Measurements from ENCODE around the gene FXYD5.

GRCh38 chr19:35156673-35157014 lies 2.1 kb downstream of the FXYD5 start:
- TF ChIP-seq BRCA1 (IDR thresholded peaks at IDR 0.05), result no peak
- no peak for TF ChIP-seq BRCA1 (CRISPR knock-in tag; IDR thresholded peaks at IDR 0.05)
- TF ChIP-seq CBFB (CRISPR knock-in tag; IDR thresholded peaks at IDR 0.05), result no peak
- TF ChIP-seq, protein P1, sequence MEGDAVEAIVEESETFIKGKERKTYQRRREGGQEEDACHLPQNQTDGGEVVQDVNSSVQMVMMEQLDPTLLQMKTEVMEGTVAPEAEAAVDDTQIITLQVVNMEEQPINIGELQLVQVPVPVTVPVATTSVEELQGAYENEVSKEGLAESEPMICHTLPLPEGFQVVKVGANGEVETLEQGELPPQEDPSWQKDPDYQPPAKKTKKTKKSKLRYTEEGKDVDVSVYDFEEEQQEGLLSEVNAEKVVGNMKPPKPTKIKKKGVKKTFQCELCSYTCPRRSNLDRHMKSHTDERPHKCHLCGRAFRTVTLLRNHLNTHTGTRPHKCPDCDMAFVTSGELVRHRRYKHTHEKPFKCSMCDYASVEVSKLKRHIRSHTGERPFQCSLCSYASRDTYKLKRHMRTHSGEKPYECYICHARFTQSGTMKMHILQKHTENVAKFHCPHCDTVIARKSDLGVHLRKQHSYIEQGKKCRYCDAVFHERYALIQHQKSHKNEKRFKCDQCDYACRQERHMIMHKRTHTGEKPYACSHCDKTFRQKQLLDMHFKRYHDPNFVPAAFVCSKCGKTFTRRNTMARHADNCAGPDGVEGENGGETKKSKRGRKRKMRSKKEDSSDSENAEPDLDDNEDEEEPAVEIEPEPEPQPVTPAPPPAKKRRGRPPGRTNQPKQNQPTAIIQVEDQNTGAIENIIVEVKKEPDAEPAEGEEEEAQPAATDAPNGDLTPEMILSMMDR (IDR thresholded peaks at IDR 0.05 in 2 of 3, conservative IDR thresholded peaks at IDR 0.05 in 1 of 3; ENCODE audit: insufficient read depth in 2 of 3, low read depth in 1 of 3, low read length in 3 of 3), result no peak
